Measurements from ENCODE around the gene DCLK2.

DNA sequence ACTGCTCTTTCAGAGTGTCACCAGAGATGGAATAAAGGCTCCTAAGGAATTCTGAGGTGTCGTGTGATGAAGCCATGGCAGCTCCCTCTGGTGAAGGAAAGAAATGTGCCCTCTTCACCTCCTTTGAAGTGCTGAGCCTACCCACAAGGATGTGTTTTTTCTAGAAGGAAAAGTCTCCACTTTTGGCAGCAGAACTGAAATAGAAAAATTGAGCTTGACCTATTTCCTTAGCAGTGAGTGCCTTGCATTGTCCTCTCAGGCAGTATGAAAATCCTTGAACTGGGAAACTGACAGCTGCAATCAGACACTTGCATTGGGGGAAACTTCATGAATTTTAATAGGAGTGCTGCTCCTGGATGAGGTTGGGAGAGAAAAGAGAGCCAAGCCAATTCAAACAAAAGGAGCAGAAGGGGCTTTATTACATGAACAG, 95.2 kb downstream of the DCLK2 start:
- TF ChIP-seq GATA2 (IDR thresholded peaks at IDR 0.05; ENCODE audit: low read depth, low read length) (no peak), GATA3 (IDR thresholded peaks at IDR 0.05; ENCODE audit: low read depth, low read length) (no peak)
